H1 (cell line): Measurements from ENCODE around the gene CD44. TPM values are rescaled to one million over a fixed set of nuclear protein-coding genes. Genes with fewer than 3 reads are reported as not detected.

Source experiments
- CTCF ChIA-PET: fragments of 300-600 bp; sonication (Branson Sonifier 250); formaldehyde crosslinking; loops from one replicate; lab custom pipeline; 2021; ENCODE audit not compliant: partially characterized antibody; lab: Charles Lee
- POLR2A ChIA-PET: fragments of 300-600 bp; sonication (Branson Sonifier 250); formaldehyde crosslinking; loops from one replicate; lab custom pipeline; 2021; ENCODE audit warnings: inconsistent platforms; ENCODE audit not compliant: partially characterized antibody; lab: Charles Lee
- DNase-seq, 2 experiments: peaks; one replicate each; pipeline versions ENCODE4 v3.0.0 to v3.0.0-alpha.2; 2010 to 2022; ENCODE audit warnings: low spot score in 2 of 2, low read depth in 1 of 2, mixed read lengths in 1 of 2
- FAIRE-seq: peaks from 2 replicates; lab custom pipeline; 2011; peaks lifted over from hg19 to GRCh38; lab: Jason Lieb, UNC
- H2AFZ ChIP-seq: 2 replicates; pipeline ENCODE4 v1.8.1; 2012; ENCODE audit warnings: low read length, inconsistent platforms
- H2AK5ac ChIP-seq: 2 replicates; pipeline ENCODE4 v1.6.1; 2013; ENCODE audit warnings: low read depth, low read length
- H2BK120ac ChIP-seq: replicated peaks from 2 replicates; pipeline ENCODE3; 2013; ENCODE audit warnings: low read depth, low read length, inconsistent platforms
- H2BK12ac ChIP-seq: 2 replicates; pipeline ENCODE4 v1.6.1; 2013; ENCODE audit warnings: low read depth, low read length
- H2BK15ac ChIP-seq: 2 replicates; pipeline ENCODE4 v1.6.1; 2013; ENCODE audit warnings: low read length
- H2BK20ac ChIP-seq: 2 replicates; pipeline ENCODE4 v1.6.1; 2013; ENCODE audit warnings: low read length
- H2BK5ac ChIP-seq: 2 replicates; pipeline ENCODE4 v1.6.1; 2013; ENCODE audit warnings: low read depth, low read length
- H3K14ac ChIP-seq: 2 replicates; pipeline ENCODE4 v1.6.1; 2013; ENCODE audit warnings: inconsistent platforms; ENCODE audit not compliant: insufficient read length
- H3K18ac ChIP-seq: 2 replicates; pipeline ENCODE4 v1.6.1; 2013; ENCODE audit warnings: low read length; ENCODE audit errors: extremely low read depth
- H3K23ac ChIP-seq: 2 replicates; pipeline ENCODE4 v1.6.1; 2013; ENCODE audit warnings: inconsistent platforms; ENCODE audit not compliant: insufficient read length
- H3K23me2 ChIP-seq: 2 replicates; pipeline ENCODE4 v1.6.1; 2013; ENCODE audit warnings: low read depth, low read length
- H3K27ac ChIP-seq: 2 replicates; pipeline ENCODE4 v1.6.1; 2011; ENCODE audit warnings: low read depth, low read length, inconsistent platforms
- H3K27me3 ChIP-seq, 4 experiments: replicated peaks in 1 of 4; 1 replicate in 1 of 4; 2 replicates in 3 of 4; pipeline versions ENCODE4 v1.6.1 to v1.8.1; 2011 to 2013; ENCODE audit warnings: low read length in 3 of 4, mild to moderate bottlenecking in 3 of 4, inconsistent platforms in 2 of 4, mixed read lengths in 2 of 4, moderate library complexity in 1 of 4; ENCODE audit not compliant: control insufficient read depth in 3 of 4, insufficient read depth in 3 of 4; ENCODE audit errors: extremely low read depth in 1 of 4
- H3K36me3 ChIP-seq, 4 experiments: 2 replicates each; pipeline versions ENCODE4 v1.6.1 to v1.8.1; 2011 to 2013; ENCODE audit warnings: mild to moderate bottlenecking in 4 of 4, low read length in 3 of 4, moderate library complexity in 2 of 4, control low read depth in 1 of 4, inconsistent platforms in 1 of 4; ENCODE audit not compliant: insufficient read depth in 4 of 4, control insufficient read depth in 2 of 4
- H3K4ac ChIP-seq: replicated peaks from 2 replicates; pipeline ENCODE3; 2013; ENCODE audit warnings: low read length, low read depth, mixed read lengths, inconsistent platforms; ENCODE audit not compliant: insufficient read length
- H3K4me1 ChIP-seq, 4 experiments: replicated peaks in 1 of 4; 1 replicate in 1 of 4; 2 replicates in 3 of 4; pipeline versions ENCODE4 v1.6.1 to v1.8.1; 2011 to 2013; ENCODE audit warnings: low read length in 3 of 4, inconsistent platforms in 2 of 4, mixed read lengths in 1 of 4; ENCODE audit not compliant: insufficient read depth in 4 of 4, control insufficient read depth in 3 of 4
- H3K4me2 ChIP-seq, 2 experiments: 2 replicates each; pipeline versions ENCODE4 v1.6.1 to v1.8.1; 2011 to 2013; ENCODE audit warnings: low read depth in 2 of 2, low read length in 2 of 2, control low read depth in 1 of 2, inconsistent platforms in 1 of 2, mild to moderate bottlenecking in 1 of 2; ENCODE audit not compliant: insufficient read depth in 1 of 2
- H3K4me3 ChIP-seq, 4 experiments: fragments of 200-600, 300-600 bp in 1 of 4; sonication (generic), shearing (Covaris generic), sonication (Bioruptor Twin) in 1 of 4; 2 replicates each; pipeline versions ENCODE4 v1.5.1 to v1.8.1; 2011 to 2016; ENCODE audit warnings: low read length in 4 of 4, low read depth in 3 of 4, control low read depth in 2 of 4, inconsistent platforms in 2 of 4, mild to moderate bottlenecking in 2 of 4, mixed read lengths in 1 of 4, moderate library complexity in 1 of 4; ENCODE audit not compliant: insufficient read depth in 2 of 4; ENCODE audit errors: extremely low read depth in 1 of 4
- H3K56ac ChIP-seq: replicated peaks from 2 replicates; pipeline ENCODE3; 2013; ENCODE audit warnings: low read depth, mild to moderate bottlenecking, mixed read lengths, low read length, inconsistent platforms; ENCODE audit not compliant: insufficient read length
- H3K79me1 ChIP-seq: 2 replicates; pipeline ENCODE4 v1.6.1; 2013; ENCODE audit warnings: low read depth, low read length, control low read depth
- H3K79me2 ChIP-seq, 2 experiments: 2 replicates each; pipeline versions ENCODE4 v1.6.1 to v1.8.1; 2012 to 2013; ENCODE audit warnings: low read length in 2 of 2, mild to moderate bottlenecking in 2 of 2, inconsistent platforms in 1 of 2; ENCODE audit not compliant: insufficient read depth in 2 of 2, control insufficient read depth in 1 of 2
- H3K9ac ChIP-seq, 4 experiments: replicated peaks in 1 of 4; 1 replicate in 1 of 4; 2 replicates in 3 of 4; pipeline versions ENCODE4 v1.6.1 to v1.8.1; 2011 to 2013; ENCODE audit warnings: low read depth in 3 of 4, low read length in 3 of 4, control low read depth in 2 of 4, mild to moderate bottlenecking in 2 of 4, moderate library complexity in 2 of 4, inconsistent platforms in 1 of 4; ENCODE audit errors: extremely low read depth in 1 of 4
- H3K9me3 ChIP-seq, 2 experiments: 2 replicates each; pipeline versions ENCODE4 v1.6.1 to v1.8.1; 2012 to 2013; ENCODE audit warnings: mild to moderate bottlenecking in 2 of 2, moderate library complexity in 2 of 2, control low read depth in 1 of 2, inconsistent platforms in 1 of 2, low read depth in 1 of 2, low read length in 1 of 2, mixed read lengths in 1 of 2; ENCODE audit not compliant: insufficient read depth in 2 of 2
- H4K20me1 ChIP-seq, 2 experiments: replicated peaks in 1 of 2; 2 replicates each; pipeline versions ENCODE3 to v1.8.1; 2011 to 2013; ENCODE audit warnings: inconsistent platforms in 2 of 2, low read length in 2 of 2, mild to moderate bottlenecking in 1 of 2; ENCODE audit not compliant: insufficient read depth in 2 of 2, control insufficient read depth in 1 of 2
- H4K5ac ChIP-seq: 2 replicates; pipeline ENCODE4 v1.6.1; 2013; ENCODE audit warnings: low read length, low read depth, mixed read lengths, inconsistent platforms; ENCODE audit not compliant: insufficient read length
- H4K8ac ChIP-seq: 2 replicates; pipeline ENCODE4 v1.8.0; 2013; ENCODE audit warnings: mild to moderate bottlenecking, moderate library complexity, low read length, inconsistent platforms; ENCODE audit not compliant: insufficient read depth; ENCODE audit errors: extremely low read depth
- H4K91ac ChIP-seq: replicated peaks from 2 replicates; pipeline ENCODE3; 2013; ENCODE audit warnings: low read length, mixed read lengths, inconsistent platforms; ENCODE audit not compliant: insufficient read length
- CEBPB ChIP-seq: IDR thresholded peaks from 2 replicates; pipeline ENCODE4 v1.6.1; 2012; ENCODE audit warnings: low read depth, low read length
- HDAC2 ChIP-seq, 2 experiments: fragments of 300-600 bp in 1 of 2; sonication (generic) in 1 of 2; IDR thresholded peaks; 2 replicates each; pipeline ENCODE4 v1.6.1; 2011 to 2012; ENCODE audit warnings: low read depth in 2 of 2, low read length in 2 of 2, mild to moderate bottlenecking in 2 of 2, moderate library complexity in 2 of 2, borderline replicate concordance in 1 of 2, inconsistent platforms in 1 of 2
- YY1 ChIP-seq: IDR thresholded peaks from 2 replicates; pipeline ENCODE4 v1.6.1; 2011; ENCODE audit warnings: low read depth, mild to moderate bottlenecking, low read length
- WGBS, 2 experiments: shearing (Covaris generic) in 1 of 2; methylation state at CpG; one replicate each; pipeline versions ENCODE4 v1.1.6 to v1.1.7; 2013 to 2015; ENCODE audit warnings: low lambda C conversion rate in 2 of 2, mixed read lengths in 2 of 2, inconsistent platforms in 1 of 2, low coverage in 1 of 2, missing lambda C conversion rate in 1 of 2; ENCODE audit not compliant: insufficient replicate concordance in 2 of 2, insufficient coverage in 1 of 2, insufficient read length in 1 of 2; ENCODE audit errors: extremely low coverage in 1 of 2, missing lambda C conversion rate in 1 of 2; 5-methylcytosine and 5-hydroxymethylcytosine counted together
- polyA plus RNA-seq, 7 experiments: library from polyadenylated mRNA; depleted of rRNA in 3 of 7; stranded (reverse) in 5 of 7; unstranded in 2 of 7; fragments of >200 nt in 5 of 7; fragments of 200-250 nt in 2 of 7; gene quantifications; 1 replicate in 5 of 7; 2 replicates in 1 of 7; 4 replicates in 1 of 7; pipeline versions ENCODE4 v1.2.1 to v1.2.3, GENCODE V29; 2011 to 2013; ENCODE audit warnings: missing spikeins in 2 of 7, mixed read lengths in 2 of 7
- total RNA-seq: library from RNA; stranded (reverse); fragmentation: NEBNext Ultra II Directional; extraction: Animal tissue kit (Norgen Biotek cat#: 25700); gene quantifications from 2 replicates; pipeline ENCODE4 v1.2.1, GENCODE V29; 2021

The CD44 gene
- total and polyA plus RNA-seq, 2 of the 8 experiments (the other 6 are each of a cell fraction or from before 2014, with no cell fraction given): 11.8 to 13.7 TPM

GRCh38 chr11:35162745-35163144 lies 23.8 kb downstream of the CD44 start:
- Histone ChIP-seq H3K27ac (no peak overlapping the region), H3K79me2 (no peaks in the 10 kb centered on the region)
- CTCF ChIA-PET: interaction anchor here (0.7 to 3.6 kb wide), 12 partner anchors 11 to 151 kb away, joined by 3 to 12 read pairs (median 3); no protein-coding TSS in a partner anchor
- no peak for TF ChIP-seq YY1
- TF ChIP-seq HDAC2 (IDR thresholded peaks at IDR 0.05; ENCODE audit: borderline replicate concordance in 1 of 2, low read depth in 2 of 2, low read length in 2 of 2): no peak
- no peak for TF ChIP-seq CEBPB

More at GRCh38 chr11:35162745-35163144, 23.8 kb downstream of the CD44 start:
- H2BK20ac ChIP-seq: peak overlapping the region; percentile 77; the same call in 1 of the 2 replicates
- WGBS, 2 experiments: 88% methylated on average over 2 of the region's 2 CpGs; no CpG with 5 or more reads in 1 of the 2 experiments
- H3K4ac ChIP-seq: no peak overlapping the region
- no peak overlapping the region for H4K5ac ChIP-seq
- H2BK120ac ChIP-seq: no peak overlapping the region
- no peaks in the 10 kb centered on the region for H3K9me3 ChIP-seq
- no peak for FAIRE-seq
- no peak overlapping the region for H2AFZ ChIP-seq
- no peak overlapping the region for H2BK12ac ChIP-seq
- H3K18ac ChIP-seq: peak overlapping the region; percentile 10; the same call in 1 of the 2 replicates
- no peaks in the 10 kb centered on the region for H3K79me1 ChIP-seq
- H4K91ac ChIP-seq: no peak overlapping the region
- H4K8ac ChIP-seq: no peak overlapping the region
- H3K27me3 ChIP-seq: no peaks in the 10 kb centered on the region
- no peaks in the 10 kb centered on the region for H3K23me2 ChIP-seq
- H4K20me1 ChIP-seq: no peaks in the 10 kb centered on the region
- no peak overlapping the region for H3K4me2 ChIP-seq
- no peak for DNase-seq
- H3K36me3 ChIP-seq: no peaks in the 10 kb centered on the region
- POLR2A ChIA-PET: no interaction called here
- H2AK5ac ChIP-seq: no peak overlapping the region; the same call in 1 of the 2 replicates
- H2BK5ac ChIP-seq: no peak overlapping the region
- no peak overlapping the region for H3K9ac ChIP-seq
- peaks cover 2 to 9% (median 6%) of the 10 kb centered on the region in 4 experiments; a peak in 5 of 7 replicates for H3K4me1 ChIP-seq
- H3K23ac ChIP-seq: no peak overlapping the region
- 0 out of 2 replicates have a peak overlapping the region, but pooled peaks have one; percentile 36 for H2BK15ac ChIP-seq
- no peak overlapping the region for H3K4me3 ChIP-seq
- no peak overlapping the region for H3K14ac ChIP-seq
- H3K56ac ChIP-seq: no peak overlapping the region
